ENCODE measurements around the gene NPY1R.

GRCh38 chr4:163331629-163332376 lies 593 bp downstream of the NPY1R start:
- TF ChIP-seq CTCF (IDR thresholded peaks at IDR 0.05): no peak
- no peak for TF ChIP-seq POLR2A (IDR thresholded peaks at IDR 0.05)

All from Peyer's patch (tissue), 4 donors.